KMS-11 (cell line): ENCODE results near the gene SLC7A10.

Experiments used
- H2AFZ ChIP-seq: fragments of 200-600 bp; sonication (generic); 2 replicates; pipeline ENCODE4 v1.6.1; 2016; ENCODE audit warnings: antibody characterized with exemption, mixed run types, low read depth
- H3K27ac ChIP-seq: fragments of 200-600 bp; sonication (generic); 2 replicates; pipeline ENCODE4 v1.6.1; 2016; ENCODE audit warnings: mild to moderate bottlenecking, mixed run types
- H3K27me3 ChIP-seq: fragments of 200-600 bp; sonication (generic); 2 replicates; pipeline ENCODE4 v1.6.1; 2017; ENCODE audit warnings: mild to moderate bottlenecking, low read depth, mixed run types, moderate library complexity; ENCODE audit not compliant: insufficient read depth
- H3K36me3 ChIP-seq: fragments of 200-600 bp; sonication (generic); 2 replicates; pipeline ENCODE4 v1.6.1; 2017; ENCODE audit warnings: mild to moderate bottlenecking, mixed run types; ENCODE audit not compliant: insufficient read depth
- H3K4me1 ChIP-seq: fragments of 200-600 bp; sonication (generic); 2 replicates; pipeline ENCODE4 v1.6.1; 2016; ENCODE audit warnings: mild to moderate bottlenecking, low read depth, mixed run types; ENCODE audit not compliant: poor library complexity, severe bottlenecking
- H3K4me2 ChIP-seq: fragments of 200-600 bp; sonication (generic); 2 replicates; pipeline ENCODE4 v1.7.0; 2016; ENCODE audit warnings: mild to moderate bottlenecking, mixed run types
- H3K4me3 ChIP-seq: fragments of 200-600 bp; sonication (generic); IDR thresholded peaks from 2 replicates; pipeline ENCODE4 v1.6.1; 2017; ENCODE audit warnings: low read depth, low read length, mixed read lengths; ENCODE audit not compliant: insufficient read depth
- H3K79me2 ChIP-seq: fragments of 200-600 bp; sonication (generic); 2 replicates; pipeline ENCODE4 v1.6.1; 2016; ENCODE audit warnings: low read depth, mixed run types; ENCODE audit not compliant: insufficient read depth
- H3K9ac ChIP-seq: fragments of 200-600 bp; sonication (generic); 2 replicates; pipeline ENCODE4 v1.6.1; 2016; ENCODE audit warnings: mild to moderate bottlenecking, mixed run types
- H4K20me1 ChIP-seq: fragments of 200-600 bp; sonication (generic); 2 replicates; pipeline ENCODE4 v1.6.1; 2016; ENCODE audit warnings: mild to moderate bottlenecking, mixed run types; ENCODE audit not compliant: insufficient read depth
- TF ChIP-seq, protein P1 (sequence below): fragments of 200-600 bp; sonication (generic); conservative IDR thresholded peaks from 2 replicates; pipeline ENCODE4 v1.6.1; 2017; ENCODE audit warnings: low read depth, mild to moderate bottlenecking, antibody characterized with exemption, low read length, moderate library complexity, mixed read lengths

Gene SLC7A10

GRCh38 chr19:33261511-33262189 lies 36.0 kb upstream of the SLC7A10 start:
- Histone ChIP-seq H3K27me3 (no peaks in the 10 kb centered on the region), H3K4me1 (no peaks in the 10 kb centered on the region), H3K9ac (no peak overlapping the region), H3K4me3 (no peak overlapping the region), H3K79me2 (no peaks in the 10 kb centered on the region), H3K4me2 (no peak overlapping the region), H3K36me3 (no peaks in the 10 kb centered on the region), H4K20me1 (no peaks in the 10 kb centered on the region), H3K27ac (no peak overlapping the region), H2AFZ (no peak overlapping the region)
- TF ChIP-seq, protein P1, sequence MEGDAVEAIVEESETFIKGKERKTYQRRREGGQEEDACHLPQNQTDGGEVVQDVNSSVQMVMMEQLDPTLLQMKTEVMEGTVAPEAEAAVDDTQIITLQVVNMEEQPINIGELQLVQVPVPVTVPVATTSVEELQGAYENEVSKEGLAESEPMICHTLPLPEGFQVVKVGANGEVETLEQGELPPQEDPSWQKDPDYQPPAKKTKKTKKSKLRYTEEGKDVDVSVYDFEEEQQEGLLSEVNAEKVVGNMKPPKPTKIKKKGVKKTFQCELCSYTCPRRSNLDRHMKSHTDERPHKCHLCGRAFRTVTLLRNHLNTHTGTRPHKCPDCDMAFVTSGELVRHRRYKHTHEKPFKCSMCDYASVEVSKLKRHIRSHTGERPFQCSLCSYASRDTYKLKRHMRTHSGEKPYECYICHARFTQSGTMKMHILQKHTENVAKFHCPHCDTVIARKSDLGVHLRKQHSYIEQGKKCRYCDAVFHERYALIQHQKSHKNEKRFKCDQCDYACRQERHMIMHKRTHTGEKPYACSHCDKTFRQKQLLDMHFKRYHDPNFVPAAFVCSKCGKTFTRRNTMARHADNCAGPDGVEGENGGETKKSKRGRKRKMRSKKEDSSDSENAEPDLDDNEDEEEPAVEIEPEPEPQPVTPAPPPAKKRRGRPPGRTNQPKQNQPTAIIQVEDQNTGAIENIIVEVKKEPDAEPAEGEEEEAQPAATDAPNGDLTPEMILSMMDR, result no peak

GRCh38 chr19:33260628-33261418 lies 35.2 kb upstream of the SLC7A10 start:
- no peak overlapping the region for H3K27ac ChIP-seq
- H3K9ac ChIP-seq, result no peak overlapping the region
- H2AFZ ChIP-seq, result no peak overlapping the region
- H3K79me2 ChIP-seq, result no peaks in the 10 kb centered on the region
- no peaks in the 10 kb centered on the region for H3K36me3 ChIP-seq
- no peak overlapping the region for H3K4me2 ChIP-seq
- TF ChIP-seq, protein P1, result no peak
- H3K27me3 ChIP-seq, result no peaks in the 10 kb centered on the region
- no peak overlapping the region for H3K4me3 ChIP-seq
- no peaks in the 10 kb centered on the region for H3K4me1 ChIP-seq
- no peaks in the 10 kb centered on the region for H4K20me1 ChIP-seq

- Histone ChIP-seq H2AFZ (no peak overlapping the region), H3K9ac (no peak overlapping the region), H3K4me3 (no peak overlapping the region), H3K4me2 (no peak overlapping the region), H3K36me3 (no peaks in the 10 kb centered on the region), H3K27ac (no peak overlapping the region), H3K27me3 (no peaks in the 10 kb centered on the region), H4K20me1 (no peaks in the 10 kb centered on the region), H3K4me1 (no peaks in the 10 kb centered on the region), H3K79me2 (no peaks in the 10 kb centered on the region)
- TF ChIP-seq, protein P1, result no peak
These were observed 33.9 kb upstream of the SLC7A10 start for GRCh38 chr19:33259539-33259938.

DNA sequence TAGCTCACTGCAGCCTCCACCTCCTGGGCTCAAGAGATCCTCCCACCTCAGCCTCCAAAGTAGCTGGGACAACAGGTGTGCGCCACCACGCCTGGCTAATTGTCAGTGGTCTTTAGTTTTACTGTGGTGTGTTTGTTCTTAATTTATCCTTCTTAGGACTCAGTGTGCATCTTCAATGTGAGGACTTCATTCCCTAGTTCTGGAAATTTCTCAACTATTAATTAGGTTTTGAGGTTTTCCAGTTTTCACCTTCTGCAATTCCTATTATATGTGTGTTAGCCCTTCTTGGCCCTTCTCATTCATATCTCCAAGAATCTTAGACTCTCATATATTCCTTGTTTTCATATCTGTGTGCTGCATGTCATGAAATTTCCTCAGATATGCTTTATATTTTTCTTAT lies 32.2 kb upstream of the SLC7A10 start:
- Histone ChIP-seq H2AFZ (no peak overlapping the region), H3K36me3 (no peaks in the 10 kb centered on the region), H3K4me1 (no peaks in the 10 kb centered on the region), H4K20me1 (no peaks in the 10 kb centered on the region), H3K4me2 (no peak overlapping the region), H3K79me2 (no peaks in the 10 kb centered on the region), H3K27me3 (no peaks in the 10 kb centered on the region), H3K9ac (no peak overlapping the region), H3K4me3 (no peak overlapping the region), H3K27ac (no peak overlapping the region)
- TF ChIP-seq, protein P1, result no peak
